ENCODE results near the gene BTC. TPM values are rescaled to one million over a fixed set of nuclear protein-coding genes. Genes with fewer than 3 reads are reported as not detected.

BTC gene
- total and polyA plus RNA-seq, 2 donors (not counting 1 experiment from before 2014, with no cell fraction given): not detected

GRCh38 chr4:74755486-74755885, 38.8 kb downstream of the BTC start:
- no peaks in the 10 kb centered on the region for H3K9me3 Mint-ChIP-seq (ENCODE audit: insufficient read depth)
- Histone ChIP-seq H3K4me1 (ENCODE audit: control insufficient read depth in 2 of 2, insufficient read depth in 2 of 2, low read length in 2 of 2) (no peaks in the 10 kb centered on the region), H3K79me2 (ENCODE audit: control insufficient read depth, insufficient read depth, low read length) (no peaks in the 10 kb centered on the region), H3K4me2 (replicated peaks; ENCODE audit: low read depth, low read length, poor library complexity, severe bottlenecking) (no peak overlapping the region), H3K9me3 (ENCODE audit: control extremely low read depth in 1 of 3, control insufficient read depth in 2 of 3, insufficient read depth in 1 of 3, low read length in 2 of 3) (no peaks in the 10 kb centered on the region), H4K20me1 (ENCODE audit: control insufficient read depth, insufficient read depth, low read length, poor library complexity, severe bottlenecking) (no peaks in the 10 kb centered on the region), H3K27ac (ENCODE audit: low read length in 2 of 2) (no peak overlapping the region), H3K27me3 (replicated peaks in 1 of 4; ENCODE audit: control extremely low read depth in 1 of 4, control insufficient read depth in 3 of 4, insufficient read depth in 4 of 4, low read length in 3 of 4) (peaks cover 0 to 5% (median 2%) of the 10 kb centered on the region in 4 experiments), H2AFZ (ENCODE audit: insufficient read depth, low read depth, low read length, poor library complexity, severe bottlenecking) (no peak overlapping the region), H3K9ac (ENCODE audit: low read length) (no peak overlapping the region), H3K36me3 (replicated peaks in 1 of 2; ENCODE audit: control extremely low read depth in 1 of 2, control insufficient read depth in 1 of 2, extremely low read depth in 1 of 2, insufficient read depth in 2 of 2, low read length in 1 of 2) (no peaks in the 10 kb centered on the region), H3K4me3 (ENCODE audit: control extremely low read depth in 1 of 5, extremely low read depth in 1 of 5, insufficient read depth in 1 of 5, low read depth in 2 of 5, low read length in 4 of 5) (no peak overlapping the region)
- peaks cover 23% of the 10 kb centered on the region for H3K27me3 Mint-ChIP-seq
- ATAC-seq (ENCODE audit: low read depth): no peak
- WGBS (ENCODE audit: insufficient coverage): 79% methylated on average over 4 of the region's 7 CpGs
- ChIA-PET CTCF (interaction anchor here (1.2 kb wide), 1 partner anchor 224 kb away, joined by 4 read pairs; no protein-coding TSS in a partner anchor), POLR2A (no interaction called here)
- H3K4me3 Mint-ChIP-seq: no peak overlapping the region
- intact Hi-C loops (cut with micrococcal nuclease): no loop called here
- no peak for TF ChIP-seq CTCF (IDR thresholded peaks at IDR 0.05)
- TF ChIP-seq EZH2 (IDR thresholded peaks at IDR 0.05; ENCODE audit: borderline replicate concordance, insufficient read depth, low read depth, low read length, poor library complexity, severe bottlenecking): no peak
- H3K27ac Mint-ChIP-seq: no peak overlapping the region
- DNase-seq: no peak
- H3K4me1 Mint-ChIP-seq: no peaks in the 10 kb centered on the region

GRCh38 chr4:74754218-74754617, 40.1 kb downstream of the BTC start:
- no peaks in the 10 kb centered on the region for H3K36me3 ChIP-seq (replicated peaks in 1 of 2; ENCODE audit: control extremely low read depth in 1 of 2, control insufficient read depth in 1 of 2, extremely low read depth in 1 of 2, insufficient read depth in 2 of 2, low read length in 1 of 2)

More at GRCh38 chr4:74754218-74754617, 40.1 kb downstream of the BTC start:
- H3K9me3 Mint-ChIP-seq (ENCODE audit: insufficient read depth): no peaks in the 10 kb centered on the region
- POLR2A ChIA-PET: no interaction called here
- H3K27ac Mint-ChIP-seq: no peak overlapping the region
- peaks cover 23% of the 10 kb centered on the region for H3K27me3 Mint-ChIP-seq
- Histone ChIP-seq H3K9me3 (ENCODE audit: control extremely low read depth in 1 of 3, control insufficient read depth in 2 of 3, insufficient read depth in 1 of 3, low read length in 2 of 3) (no peaks in the 10 kb centered on the region), H2AFZ (ENCODE audit: insufficient read depth, low read depth, low read length, poor library complexity, severe bottlenecking) (no peak overlapping the region), H3K4me1 (ENCODE audit: control insufficient read depth in 2 of 2, insufficient read depth in 2 of 2, low read length in 2 of 2) (no peaks in the 10 kb centered on the region), H3K27me3 (replicated peaks in 1 of 4; ENCODE audit: control extremely low read depth in 1 of 4, control insufficient read depth in 3 of 4, insufficient read depth in 4 of 4, low read length in 3 of 4) (peaks cover 0 to 5% (median 2%) of the 10 kb centered on the region in 4 experiments), H3K79me2 (ENCODE audit: control insufficient read depth, insufficient read depth, low read length) (no peaks in the 10 kb centered on the region), H3K9ac (ENCODE audit: low read length) (no peak overlapping the region), H3K4me2 (replicated peaks; ENCODE audit: low read depth, low read length, poor library complexity, severe bottlenecking) (no peak overlapping the region), H4K20me1 (ENCODE audit: control insufficient read depth, insufficient read depth, low read length, poor library complexity, severe bottlenecking) (no peaks in the 10 kb centered on the region), H3K4me3 (ENCODE audit: control extremely low read depth in 1 of 5, extremely low read depth in 1 of 5, insufficient read depth in 1 of 5, low read depth in 2 of 5, low read length in 4 of 5) (no peak overlapping the region), H3K27ac (ENCODE audit: low read length in 2 of 2) (no peak overlapping the region)
- intact Hi-C loops (cut with micrococcal nuclease): no loop called here
- H3K4me1 Mint-ChIP-seq: no peaks in the 10 kb centered on the region
- no peak overlapping the region for H3K4me3 Mint-ChIP-seq
- no peak for TF ChIP-seq CTCF (IDR thresholded peaks at IDR 0.05)
- no peak for TF ChIP-seq EZH2 (IDR thresholded peaks at IDR 0.05; ENCODE audit: borderline replicate concordance, insufficient read depth, low read depth, low read length, poor library complexity, severe bottlenecking)
- CTCF ChIA-PET: no interaction called here
- ATAC-seq (ENCODE audit: low read depth) (no peak), DNase-seq (peak; percentile 5)
